Umbilical cord (tissue), 2 donors: ENCODE measurements around the gene CCDC197. TPM values are rescaled to one million over a fixed set of nuclear protein-coding genes. Genes with fewer than 3 reads are reported as not detected.

Experiments
- DNase-seq: peaks from one replicate; pipeline ENCODE4 v3.0.0-alpha.2; 2015; ENCODE audit warnings: low spot score
- total RNA-seq: library from RNA; depleted of rRNA; stranded (reverse); fragments of >200 nt; gene quantifications from one replicate; pipeline ENCODE4 v1.2.3, GENCODE V29; 2014; ENCODE audit warnings: low replicate concordance; ENCODE audit not compliant: insufficient read depth

The CCDC197 gene
- not detected for total RNA-seq

- no peak for DNase-seq
Measured at GRCh38 chr14:93997082-93997481, at the start of gene CCDC197. Gene CCDC197, plus strand, starts transcription at chr14:93997301. Its CDS starts 831 bp downstream, at chr14:93998132.

GRCh38 chr14:93949511-93950075, 47.5 kb upstream of the CCDC197 start:
- DNase-seq: no peak

- DNase-seq: no peak
Measured at GRCh38 chr14:93950948-93951634, 46.0 kb upstream of the CCDC197 start.

- no peak for DNase-seq
Measured at GRCh38 chr14:93951635-93952540, 45.2 kb upstream of the CCDC197 start.

GRCh38 chr14:93952829-93953228, 44.3 kb upstream of the CCDC197 start:
- no peak for DNase-seq

GRCh38 chr14:93953263-93953662, 43.8 kb upstream of the CCDC197 start:
- no peak for DNase-seq

GRCh38 chr14:93953739-93954515, 43.2 kb upstream of the CCDC197 start:
- no peak for DNase-seq

GRCh38 chr14:93954516-93954830, 42.6 kb upstream of the CCDC197 start:
- no peak for DNase-seq

- no peak for DNase-seq
Measured at GRCh38 chr14:93954900-93955849, 41.9 kb upstream of the CCDC197 start.

- no peak for DNase-seq
Measured at GRCh38 chr14:93955850-93956481, 41.1 kb upstream of the CCDC197 start.

- DNase-seq: no peak
Measured at GRCh38 chr14:93956514-93957332, 40.4 kb upstream of the CCDC197 start.

- DNase-seq: no peak
Measured at GRCh38 chr14:93957333-93957710, 39.8 kb upstream of the CCDC197 start.

- no peak for DNase-seq
Measured at GRCh38 chr14:93957751-93958566, 39.1 kb upstream of the CCDC197 start.

- DNase-seq: no peak
Measured at GRCh38 chr14:93958567-93959238, 38.4 kb upstream of the CCDC197 start.

GRCh38 chr14:93959239-93960107, 37.6 kb upstream of the CCDC197 start:
- DNase-seq: peak; percentile 84

GRCh38 chr14:93960108-93960475, 37.0 kb upstream of the CCDC197 start:
- no peak for DNase-seq
